A549 (cell line): Measurements from ENCODE around the gene KIF4B. TPM values are rescaled to one million over a fixed set of nuclear protein-coding genes. Genes with fewer than 3 reads are reported as not detected.

ENCODE experiments used
- ATAC-seq, 2 experiments: fragments of 200-7000 bp in 1 of 2; fragments of >200 bp in 1 of 2; cut with Nextera tagmentation in 1 of 2; cut with Tn5 transposase in 1 of 2; 3 replicates each; pipeline versions ENCODE4 v1.8.0 to v1.9.1; 2018 to 2020; ENCODE audit warnings: mild to moderate bottlenecking in 1 of 2, moderate library complexity in 1 of 2
- CTCF ChIA-PET: fragments of 300-600 bp; sonication (Branson Sonifier 250); formaldehyde crosslinking; extraction: SDS; loops from one replicate; lab custom pipeline; 2021; ENCODE audit warnings: antibody characterized with exemption, inconsistent platforms; lab: Yijun Ruan, JAX
- POLR2A ChIA-PET: fragments of 350-600 bp; formaldehyde crosslinking; extraction: SDS; loops from one replicate; lab custom pipeline; 2021; ENCODE audit warnings: antibody characterized with exemption, inconsistent platforms; lab: Yijun Ruan, JAX
- DNase-seq, 2 experiments: peaks; one replicate each; pipeline versions ENCODE4 v3.0.0 to v3.0.0-alpha.2; 2011 to 2016; ENCODE audit warnings: low read depth in 1 of 2, low spot score in 1 of 2
- FAIRE-seq: peaks from 2 replicates; lab custom pipeline; 2011; peaks lifted over from hg19 to GRCh38; lab: Jason Lieb, UNC
- H3K27ac ChIP-seq, 2 experiments: fragments of >200 bp; sonication (Bioruptor Twin); formaldehyde crosslinking; 3 replicates each; pipeline ENCODE4 v1.5.1; 2016 to 2017
- H3K4me1 ChIP-seq: fragments of >200 bp; sonication (Bioruptor Twin); formaldehyde crosslinking; 3 replicates; pipeline ENCODE4 v1.6.1; 2016
- H3K4me2 ChIP-seq: fragments of >200 bp; sonication (Bioruptor Twin); formaldehyde crosslinking; 3 replicates; pipeline ENCODE4 v1.6.1; 2016
- H3K4me3 ChIP-seq: fragments of >200 bp; sonication (Bioruptor Twin); formaldehyde crosslinking; 3 replicates; pipeline ENCODE4 v1.5.1; 2016
- H3K9me3 ChIP-seq: fragments of >200 bp; sonication (Bioruptor Twin); formaldehyde crosslinking; 3 replicates; pipeline ENCODE4 v1.6.1; 2016
- CBX8 ChIP-seq: fragments of 200-600 bp; sonication (generic); IDR thresholded peaks from 2 replicates; pipeline ENCODE4 v1.6.1; 2016
- CHD2 ChIP-seq: fragments of 150-350 bp; IDR thresholded peaks from 2 replicates; pipeline ENCODE4 v1.6.1; 2014; ENCODE audit warnings: low read length; ENCODE audit not compliant: partially characterized antibody
- CHD4 ChIP-seq: fragments of 200-600 bp; sonication (generic); IDR thresholded peaks from 2 replicates; pipeline ENCODE4 v1.6.1; 2016; ENCODE audit warnings: antibody characterized with exemption, mild to moderate bottlenecking, borderline replicate concordance
- EHMT2 ChIP-seq: fragments of 200-600 bp; sonication (generic); IDR thresholded peaks from 2 replicates; pipeline ENCODE4 v1.6.1; 2016; ENCODE audit warnings: antibody characterized with exemption, low read depth, mild to moderate bottlenecking, moderate library complexity
- ESRRA ChIP-seq: fragments of 150-350 bp; IDR thresholded peaks from 2 replicates; pipeline ENCODE4 v1.6.1; 2014; ENCODE audit warnings: mild to moderate bottlenecking, low read length, borderline replicate concordance
- FOSL2 ChIP-seq, 2 experiments: fragments of 450-650 bp in 1 of 2; fragments of >200 bp in 1 of 2; sonication (Bioruptor Twin) in 1 of 2; formaldehyde crosslinking; IDR thresholded peaks; 2 replicates each; pipeline versions ENCODE4 v1.5.0 to v1.6.1; 2016 to 2020; ENCODE audit warnings: mild to moderate bottlenecking in 1 of 2, moderate library complexity in 1 of 2
- HEYL ChIP-seq: fragments of 250-450 bp; sonication (Bioruptor Pico); IDR thresholded peaks from 2 replicates; pipeline ENCODE4 v1.8.0; 2021; ENCODE audit warnings: mild to moderate bottlenecking, moderate library complexity
- HOXA7 ChIP-seq: fragments of 250-450 bp; sonication (Bioruptor Pico); IDR thresholded peaks from 2 replicates; pipeline ENCODE4 v1.5.0; 2020; ENCODE audit warnings: mild to moderate bottlenecking, moderate library complexity
- HOXB13 ChIP-seq: fragments of 250-450 bp; sonication (Bioruptor Pico); IDR thresholded peaks from 2 replicates; pipeline ENCODE4 v1.5.0; 2020; ENCODE audit warnings: low read depth, mild to moderate bottlenecking, moderate library complexity
- KDM1A ChIP-seq: fragments of 200-600 bp; sonication (generic); IDR thresholded peaks from 2 replicates; pipeline ENCODE4 v1.6.1; 2016; ENCODE audit warnings: low read depth, mild to moderate bottlenecking
- KDM5A ChIP-seq: fragments of 200-600 bp; sonication (generic); IDR thresholded peaks from 2 replicates; pipeline ENCODE4 v1.6.1; 2016; ENCODE audit warnings: antibody characterized with exemption, mild to moderate bottlenecking
- MAFK ChIP-seq: fragments of 450-650 bp; IDR thresholded peaks from 2 replicates; pipeline ENCODE4 v1.6.1; 2014; ENCODE audit not compliant: partially characterized antibody
- MAZ ChIP-seq: fragments of 150-350 bp; IDR thresholded peaks from 2 replicates; pipeline ENCODE4 v1.6.1; 2014; ENCODE audit warnings: antibody characterized with exemption, low read depth, low read length, borderline replicate concordance
- NPAS2 ChIP-seq: fragments of 250-450 bp; sonication (Bioruptor Pico); IDR thresholded peaks from 2 replicates; pipeline ENCODE4 v1.8.0; 2022; ENCODE audit warnings: mild to moderate bottlenecking, moderate library complexity, borderline replicate concordance
- PHF8 ChIP-seq: fragments of 200-600 bp; sonication (generic); IDR thresholded peaks from 2 replicates; pipeline ENCODE4 v1.6.1; 2016; ENCODE audit warnings: low read depth, mild to moderate bottlenecking, antibody characterized with exemption, moderate library complexity, borderline replicate concordance
- TP53 ChIP-seq: fragments of 250-450 bp; sonication (Bioruptor Pico); IDR thresholded peaks from 2 replicates; pipeline ENCODE4 v1.5.0; 2021; ENCODE audit warnings: mild to moderate bottlenecking, moderate library complexity
- ZSCAN20 ChIP-seq: fragments of 250-450 bp; sonication (Bioruptor Pico); IDR thresholded peaks from 2 replicates; pipeline ENCODE4 v1.8.0; 2022; ENCODE audit warnings: mild to moderate bottlenecking, moderate library complexity
- WGBS: methylation state at CpG from one replicate; pipeline ENCODE4 v1.1.6; 2017; ENCODE audit errors: missing lambda C conversion rate; 5-methylcytosine and 5-hydroxymethylcytosine counted together
- polyA plus RNA-seq, 4 experiments: library from polyadenylated mRNA; depleted of rRNA in 3 of 4; stranded (reverse); fragments of >200 nt; fragmentation: RNase III in 1 of 4; extraction: RNeasy Plus Mini Kit Qiagen cat#74134 plus additional on column Dnase treatment in 1 of 4; gene quantifications; 2 replicates in 3 of 4; 3 replicates in 1 of 4; pipeline ENCODE4 v1.2.3, GENCODE V29; 2011 to 2017
- TF ChIP-seq, protein P1 (sequence below): fragments of 450-650 bp; IDR thresholded peaks from 2 replicates; pipeline ENCODE4 v1.6.1; 2014; ENCODE audit warnings: antibody characterized with exemption
- TF ChIP-seq, protein P2 (sequence below): fragments of 200-600 bp; sonication (generic); IDR thresholded peaks from 2 replicates; pipeline ENCODE4 v1.6.1; 2016; ENCODE audit warnings: antibody characterized with exemption, mild to moderate bottlenecking, moderate library complexity
- TF ChIP-seq, protein P3 (sequence below): IDR thresholded peaks from 2 replicates; pipeline ENCODE4 v1.6.1; 2012; ENCODE audit warnings: low read depth, borderline replicate concordance
- TF ChIP-seq, protein P4 (sequence below): fragments of 150-350 bp; IDR thresholded peaks from 2 replicates; pipeline ENCODE4 v1.6.1; 2014; ENCODE audit warnings: low read depth, mild to moderate bottlenecking, low read length

KIF4B gene
- polyA plus RNA-seq, 2 of the 4 experiments (the other 2 are of a cell fraction) = 0.05 to 0.13 TPM

DNA sequence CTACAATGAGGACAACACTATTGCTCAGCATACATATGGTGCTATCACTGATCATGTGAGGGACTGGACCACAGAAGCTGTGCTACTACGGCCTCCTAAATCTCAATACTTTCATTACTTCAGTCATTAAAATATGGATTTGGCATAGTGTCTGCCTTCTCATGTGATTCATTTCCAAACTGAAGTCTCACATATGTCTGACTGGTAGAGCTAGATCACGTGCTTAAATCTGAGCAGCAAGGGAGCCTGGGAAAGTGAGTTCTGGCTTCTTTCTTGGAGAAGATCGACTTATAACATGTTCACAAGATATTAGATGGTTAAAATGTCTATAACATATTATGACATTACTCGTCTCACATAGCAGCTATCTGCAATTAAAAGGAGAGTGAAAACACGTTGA lies 8.3 kb downstream of the KIF4B start:
- Histone ChIP-seq H3K4me1 (no peaks in the 10 kb centered on the region), H3K27ac (no peak overlapping the region), H3K4me3 (no peak overlapping the region), H3K4me2 (no peak overlapping the region), H3K9me3 (no peaks in the 10 kb centered on the region)
- ChIA-PET POLR2A (no interaction called here), CTCF (interaction anchor here (1.4 kb wide), 1 partner anchor 77 kb away, joined by 3 read pairs; no protein-coding TSS in a partner anchor)
- ATAC-seq (no peak), FAIRE-seq (no peak), DNase-seq (no peak)
- TF ChIP-seq KDM1A = no peak
- TF ChIP-seq, protein P1, sequence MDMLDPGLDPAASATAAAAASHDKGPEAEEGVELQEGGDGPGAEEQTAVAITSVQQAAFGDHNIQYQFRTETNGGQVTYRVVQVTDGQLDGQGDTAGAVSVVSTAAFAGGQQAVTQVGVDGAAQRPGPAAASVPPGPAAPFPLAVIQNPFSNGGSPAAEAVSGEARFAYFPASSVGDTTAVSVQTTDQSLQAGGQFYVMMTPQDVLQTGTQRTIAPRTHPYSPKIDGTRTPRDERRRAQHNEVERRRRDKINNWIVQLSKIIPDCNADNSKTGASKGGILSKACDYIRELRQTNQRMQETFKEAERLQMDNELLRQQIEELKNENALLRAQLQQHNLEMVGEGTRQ = peak; percentile 38; the same call in 1 of the 2 replicates
- WGBS = 30% methylated on average over 5 of the region's 5 CpGs

DNA sequence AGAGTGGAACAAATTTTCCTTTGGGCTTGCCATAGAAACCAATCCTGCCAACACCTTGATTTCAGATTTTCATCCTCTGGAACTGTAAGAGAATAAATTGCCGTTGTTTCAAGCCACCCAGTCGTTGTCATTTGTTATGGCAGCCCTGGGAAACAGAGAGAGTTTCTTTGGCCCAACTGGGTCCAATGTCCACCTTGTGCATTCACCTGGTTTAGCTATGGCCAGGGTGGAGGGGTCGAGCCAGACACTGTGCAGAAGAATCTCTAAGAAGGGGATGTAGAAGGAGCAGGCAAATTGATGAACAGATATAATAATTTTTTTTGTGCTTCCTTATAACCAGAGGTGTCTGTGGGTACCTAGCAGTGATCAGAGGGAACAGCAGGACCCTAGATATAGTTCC lies 9.8 kb downstream of the KIF4B start:
- H3K4me1 ChIP-seq = no peaks in the 10 kb centered on the region
- 6% methylated on average over 3 of the region's 3 CpGs for WGBS
- ChIA-PET POLR2A (no interaction called here), CTCF (interaction anchor here (0.6 kb wide), 1 partner anchor 77 kb away, joined by 3 read pairs; no protein-coding TSS in a partner anchor)
- FAIRE-seq (no peak), ATAC-seq (no peak), DNase-seq (no peak)
- H3K4me2 ChIP-seq = no peak overlapping the region
- no peak overlapping the region for H3K27ac ChIP-seq
- H3K4me3 ChIP-seq = no peak overlapping the region
- H3K9me3 ChIP-seq = no peaks in the 10 kb centered on the region
- TF ChIP-seq TP53 (no peak), ZSCAN20 (no peak), MAFK (no peak), CHD4 (no peak)
- TF ChIP-seq, protein P2, sequence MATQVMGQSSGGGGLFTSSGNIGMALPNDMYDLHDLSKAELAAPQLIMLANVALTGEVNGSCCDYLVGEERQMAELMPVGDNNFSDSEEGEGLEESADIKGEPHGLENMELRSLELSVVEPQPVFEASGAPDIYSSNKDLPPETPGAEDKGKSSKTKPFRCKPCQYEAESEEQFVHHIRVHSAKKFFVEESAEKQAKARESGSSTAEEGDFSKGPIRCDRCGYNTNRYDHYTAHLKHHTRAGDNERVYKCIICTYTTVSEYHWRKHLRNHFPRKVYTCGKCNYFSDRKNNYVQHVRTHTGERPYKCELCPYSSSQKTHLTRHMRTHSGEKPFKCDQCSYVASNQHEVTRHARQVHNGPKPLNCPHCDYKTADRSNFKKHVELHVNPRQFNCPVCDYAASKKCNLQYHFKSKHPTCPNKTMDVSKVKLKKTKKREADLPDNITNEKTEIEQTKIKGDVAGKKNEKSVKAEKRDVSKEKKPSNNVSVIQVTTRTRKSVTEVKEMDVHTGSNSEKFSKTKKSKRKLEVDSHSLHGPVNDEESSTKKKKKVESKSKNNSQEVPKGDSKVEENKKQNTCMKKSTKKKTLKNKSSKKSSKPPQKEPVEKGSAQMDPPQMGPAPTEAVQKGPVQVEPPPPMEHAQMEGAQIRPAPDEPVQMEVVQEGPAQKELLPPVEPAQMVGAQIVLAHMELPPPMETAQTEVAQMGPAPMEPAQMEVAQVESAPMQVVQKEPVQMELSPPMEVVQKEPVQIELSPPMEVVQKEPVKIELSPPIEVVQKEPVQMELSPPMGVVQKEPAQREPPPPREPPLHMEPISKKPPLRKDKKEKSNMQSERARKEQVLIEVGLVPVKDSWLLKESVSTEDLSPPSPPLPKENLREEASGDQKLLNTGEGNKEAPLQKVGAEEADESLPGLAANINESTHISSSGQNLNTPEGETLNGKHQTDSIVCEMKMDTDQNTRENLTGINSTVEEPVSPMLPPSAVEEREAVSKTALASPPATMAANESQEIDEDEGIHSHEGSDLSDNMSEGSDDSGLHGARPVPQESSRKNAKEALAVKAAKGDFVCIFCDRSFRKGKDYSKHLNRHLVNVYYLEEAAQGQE = no peak
- TF ChIP-seq, protein P3, sequence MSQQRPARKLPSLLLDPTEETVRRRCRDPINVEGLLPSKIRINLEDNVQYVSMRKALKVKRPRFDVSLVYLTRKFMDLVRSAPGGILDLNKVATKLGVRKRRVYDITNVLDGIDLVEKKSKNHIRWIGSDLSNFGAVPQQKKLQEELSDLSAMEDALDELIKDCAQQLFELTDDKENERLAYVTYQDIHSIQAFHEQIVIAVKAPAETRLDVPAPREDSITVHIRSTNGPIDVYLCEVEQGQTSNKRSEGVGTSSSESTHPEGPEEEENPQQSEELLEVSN = no peak

DNA sequence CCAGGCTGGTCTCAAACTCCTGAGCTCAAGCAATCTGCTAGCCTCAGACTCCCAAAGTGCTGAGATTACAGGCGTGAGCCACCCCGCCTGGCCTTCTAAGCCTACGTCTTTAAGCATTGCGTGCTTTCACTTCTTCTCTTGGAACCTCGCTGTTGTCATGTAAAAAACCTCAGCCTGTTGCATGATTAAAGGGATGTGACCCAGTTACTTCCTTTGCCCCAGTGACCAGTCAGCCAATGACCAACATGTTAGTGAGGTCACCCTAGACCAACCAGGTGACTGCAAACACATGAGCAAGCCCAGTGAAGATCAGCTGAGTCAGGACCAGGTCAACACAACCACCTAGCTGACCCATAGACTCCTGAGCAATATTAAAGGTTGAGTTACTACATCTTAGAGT lies 10.5 kb downstream of the KIF4B start:
- Histone ChIP-seq H3K9me3 (no peaks in the 10 kb centered on the region), H3K4me3 (no peak overlapping the region), H3K4me1 (no peaks in the 10 kb centered on the region), H3K4me2 (no peak overlapping the region), H3K27ac (no peak overlapping the region)
- WGBS = 70% methylated on average over 5 of the region's 5 CpGs
- ChIA-PET POLR2A (no interaction called here), CTCF (no interaction called here)
- DNase-seq (peak in 1 of 2 experiments; percentile 13), ATAC-seq (peak in 1 of 2 experiments; percentile 33; a peak in 2 of 6 replicates), FAIRE-seq (no peak)
- no peak for TF ChIP-seq HEYL (CRISPR knock-in tag)
- no peak for TF ChIP-seq CHD2
- TF ChIP-seq FOSL2 (IDR thresholded peaks at IDR 0.05) = no peak
- no peak for TF ChIP-seq FOSL2 (CRISPR knock-in tag; IDR thresholded peaks at IDR 0.05)
- no peak for TF ChIP-seq NPAS2
- TF ChIP-seq CHD4 = no peak
- no peak for TF ChIP-seq CBX8
- no peak for TF ChIP-seq HOXB13
- TF ChIP-seq HOXA7 (CRISPR knock-in tag) = no peak
- no peak for TF ChIP-seq ZSCAN20
- TF ChIP-seq, protein P1 = no peak
- no peak for TF ChIP-seq KDM5A
- no peak for TF ChIP-seq ESRRA
- no peak for TF ChIP-seq MAZ
- no peak for TF ChIP-seq PHF8
- TF ChIP-seq, protein P4, sequence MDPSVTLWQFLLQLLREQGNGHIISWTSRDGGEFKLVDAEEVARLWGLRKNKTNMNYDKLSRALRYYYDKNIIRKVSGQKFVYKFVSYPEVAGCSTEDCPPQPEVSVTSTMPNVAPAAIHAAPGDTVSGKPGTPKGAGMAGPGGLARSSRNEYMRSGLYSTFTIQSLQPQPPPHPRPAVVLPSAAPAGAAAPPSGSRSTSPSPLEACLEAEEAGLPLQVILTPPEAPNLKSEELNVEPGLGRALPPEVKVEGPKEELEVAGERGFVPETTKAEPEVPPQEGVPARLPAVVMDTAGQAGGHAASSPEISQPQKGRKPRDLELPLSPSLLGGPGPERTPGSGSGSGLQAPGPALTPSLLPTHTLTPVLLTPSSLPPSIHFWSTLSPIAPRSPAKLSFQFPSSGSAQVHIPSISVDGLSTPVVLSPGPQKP = no peak
- no peak for TF ChIP-seq EHMT2
